ENCODE measurements around the gene OSBPL9. TPM values are rescaled to one million over a fixed set of nuclear protein-coding genes. Genes with fewer than 3 reads are reported as not detected.

Gene OSBPL9
- total and polyA plus RNA-seq, 9 of the 15 experiments (the other 6 are each of a cell fraction or from before 2014, with no cell fraction given) = 43.9 to 217 (median 170) TPM

- peak; percentile 23 for TF ChIP-seq PRDM10 (IDR thresholded peaks at IDR 0.05; ENCODE audit: partially characterized antibody)
- no peak for TF ChIP-seq ZNF695 (CRISPR knock-in tag; IDR thresholded peaks at IDR 0.05)
- TF ChIP-seq RB1 (IDR thresholded peaks at IDR 0.05; ENCODE audit: low read depth) = peak; percentile 52; the same call in 1 of the 2 replicates
- no peak for TF ChIP-seq ZSCAN32 (CRISPR knock-in tag; IDR thresholded peaks at IDR 0.05)
- TF ChIP-seq TBP (optimal IDR thresholded peaks at IDR 0.05; ENCODE audit: low read depth, low read length) = peak; percentile 65
- TF ChIP-seq PTBP1 (IDR thresholded peaks at IDR 0.05; ENCODE audit: low read depth, low read length) = no peak
- peak; percentile 77 for TF ChIP-seq RBBP5 (IDR thresholded peaks at IDR 0.05; ENCODE audit: borderline replicate concordance, insufficient read depth, low read length, poor library complexity, severe bottlenecking)
- TF ChIP-seq BCL6 (CRISPR knock-in tag; IDR thresholded peaks at IDR 0.05) = no peak
- peak; percentile 89 for TF ChIP-seq ZFX (CRISPR knock-in tag; IDR thresholded peaks at IDR 0.05)
- no peak for TF ChIP-seq ELF2 (CRISPR knock-in tag; IDR thresholded peaks at IDR 0.05)
- no peak for TF ChIP-seq FIP1L1 (IDR thresholded peaks at IDR 0.05; ENCODE audit: low read depth, low read length, poor library complexity, severe bottlenecking)
- no peak for TF ChIP-seq LCOR (CRISPR knock-in tag; IDR thresholded peaks at IDR 0.05)
- TF ChIP-seq MLLT1 (IDR thresholded peaks at IDR 0.05) = peak; percentile 24 to 43; a peak in 2 of 4 replicates
- no peak for TF ChIP-seq ZNF586 (CRISPR knock-in tag; conservative IDR thresholded peaks at IDR 0.05)
- TF ChIP-seq ZBTB9 (CRISPR knock-in tag; IDR thresholded peaks at IDR 0.05) = 0 out of 2 replicates have a peak, but pooled peaks have one; percentile 58
- peak; percentile 65 for TF ChIP-seq SUPT5H (IDR thresholded peaks at IDR 0.05)
- peak in 1 of 2 experiments; percentile 1; a peak in 1 of 4 replicates for TF ChIP-seq RCOR1 (IDR thresholded peaks at IDR 0.05; ENCODE audit: borderline replicate concordance in 1 of 2, low read depth in 2 of 2, low read length in 2 of 2)
- no peak for TF ChIP-seq NBN (IDR thresholded peaks at IDR 0.05; ENCODE audit: low read depth)
- TF ChIP-seq CEBPB (tag; IDR thresholded peaks at IDR 0.05) = no peak
- TF ChIP-seq ELF4 (CRISPR knock-in tag; IDR thresholded peaks at IDR 0.05) = no peak
- TF ChIP-seq ARID3B (CRISPR knock-in tag; IDR thresholded peaks at IDR 0.05; ENCODE audit: borderline replicate concordance) = no peak
- TF ChIP-seq CHD1 (IDR thresholded peaks at IDR 0.05; ENCODE audit: low read length) = peak; percentile 90
- no peak for TF ChIP-seq ZNF143 (CRISPR knock-in tag; IDR thresholded peaks at IDR 0.05)
These were observed 113.0 kb downstream of the OSBPL9 start (continued) for GRCh38 chr1:51729824-51730301.
